Peyer's patch (tissue), 4 donors: Measurements from ENCODE around the gene PDSS2.

Source experiments
- CTCF ChIP-seq, 6 experiments: fragments of 450-650 bp in 4 of 6; fragments of 200-600 bp in 2 of 6; sonication (generic) in 1 of 6; IDR thresholded peaks; one replicate each; pipeline ENCODE4 v1.5.1; 2017 to 2019; ENCODE audit warnings: antibody characterized with exemption in 6 of 6, mild to moderate bottlenecking in 3 of 6, moderate library complexity in 1 of 6
- POLR2A ChIP-seq, 2 donors: fragments of 450-650 bp; IDR thresholded peaks; one replicate each; pipeline ENCODE4 v1.5.1; 2017; ENCODE audit warnings: antibody characterized with exemption in 2 of 2, mild to moderate bottlenecking in 2 of 2, moderate library complexity in 2 of 2

- TF ChIP-seq CTCF (IDR thresholded peaks at IDR 0.05): no peak
- no peak for TF ChIP-seq POLR2A (IDR thresholded peaks at IDR 0.05)
These were observed 21.7 kb downstream of the PDSS2 start for GRCh38 chr6:107437691-107438090.
